ENCODE data around the gene CCDC141.

- TF ChIP-seq, protein P1, sequence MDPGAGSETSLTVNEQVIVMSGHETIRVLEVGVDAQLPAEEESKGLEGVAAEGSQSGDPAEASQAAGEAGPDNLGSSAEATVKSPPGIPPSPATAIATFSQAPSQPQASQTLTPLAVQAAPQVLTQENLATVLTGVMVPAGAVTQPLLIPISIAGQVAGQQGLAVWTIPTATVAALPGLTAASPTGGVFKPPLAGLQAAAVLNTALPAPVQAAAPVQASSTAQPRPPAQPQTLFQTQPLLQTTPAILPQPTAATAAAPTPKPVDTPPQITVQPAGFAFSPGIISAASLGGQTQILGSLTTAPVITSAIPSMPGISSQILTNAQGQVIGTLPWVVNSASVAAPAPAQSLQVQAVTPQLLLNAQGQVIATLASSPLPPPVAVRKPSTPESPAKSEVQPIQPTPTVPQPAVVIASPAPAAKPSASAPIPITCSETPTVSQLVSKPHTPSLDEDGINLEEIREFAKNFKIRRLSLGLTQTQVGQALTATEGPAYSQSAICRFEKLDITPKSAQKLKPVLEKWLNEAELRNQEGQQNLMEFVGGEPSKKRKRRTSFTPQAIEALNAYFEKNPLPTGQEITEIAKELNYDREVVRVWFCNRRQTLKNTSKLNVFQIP (CRISPR knock-in tag; IDR thresholded peaks at IDR 0.05; ENCODE audit: borderline replicate concordance, low read depth), result no peak
- TF ChIP-seq ZNF70 (CRISPR knock-in tag; IDR thresholded peaks at IDR 0.05), result no peak
- TF ChIP-seq GLIS3 (CRISPR knock-in tag; IDR thresholded peaks at IDR 0.05), result no peak
- TF ChIP-seq ARNTL (CRISPR knock-in tag; IDR thresholded peaks at IDR 0.05; ENCODE audit: borderline replicate concordance, low read depth), result no peak
- TF ChIP-seq PATZ1 (CRISPR knock-in tag; IDR thresholded peaks at IDR 0.05; ENCODE audit: borderline replicate concordance), result no peak
- no peak for TF ChIP-seq ZFP30 (CRISPR knock-in tag; IDR thresholded peaks at IDR 0.05)
- TF ChIP-seq ZFP3 (CRISPR knock-in tag; IDR thresholded peaks at IDR 0.05), result no peak
- no peak for TF ChIP-seq ISL1 (CRISPR knock-in tag; IDR thresholded peaks at IDR 0.05)
- TF ChIP-seq RARB (CRISPR knock-in tag; IDR thresholded peaks at IDR 0.05), result no peak
Observed at GRCh38 chr2:178800510-178800909, 249.4 kb downstream of the CCDC141 start.
